Activated CD8-positive, alpha-beta memory T cell treated with anti-CD3 and anti-CD28 coated beads, Interleukin-2, amount 10 ng/mL, durations not matched to agents 7 days and 5 days (primary cell): ENCODE results near the gene RAD9A. TPM values are rescaled to one million over a fixed set of nuclear protein-coding genes. Genes with fewer than 3 reads are reported as not detected.
A peak's percentile ranks its signal among the peaks of the same experiment; 100 is the strongest.

ENCODE experiments used
- ATAC-seq: fragments of 150-1000 bp; cut with Tn5 transposase; one replicate; pipeline ENCODE4 v1.10.0; 2021; ENCODE audit warnings: moderate library complexity
- CTCF ChIA-PET: fragments of 350-600 bp; sonication (Branson Sonifier 250); formaldehyde crosslinking; loops from one replicate; lab custom pipeline; 2021; ENCODE audit warnings: antibody characterized with exemption; lab: Charles Lee
- DNase-seq: peaks from one replicate; pipeline ENCODE4 v3.0.0-alpha.2; 2020
- H3K27ac Mint-ChIP-seq: one replicate; pipeline ENCODE4 v1.8.0; 2021; ENCODE audit warnings: mild to moderate bottlenecking, mixed read lengths
- H3K27me3 Mint-ChIP-seq: one replicate; pipeline ENCODE4 v1.8.0; 2021; ENCODE audit warnings: mixed read lengths
- H3K36me3 Mint-ChIP-seq: one replicate; pipeline ENCODE4 v1.8.0; 2021; ENCODE audit warnings: mild to moderate bottlenecking, mixed read lengths
- H3K4me1 Mint-ChIP-seq: one replicate; pipeline ENCODE4 v1.8.0; 2021; ENCODE audit warnings: mixed read lengths
- H3K4me3 Mint-ChIP-seq: one replicate; pipeline ENCODE4 v1.8.0; 2021; ENCODE audit warnings: mild to moderate bottlenecking, moderate library complexity, mixed read lengths
- H3K9me3 Mint-ChIP-seq: one replicate; pipeline ENCODE4 v1.8.0; 2022; ENCODE audit warnings: low read depth, mixed read lengths
- total RNA-seq, 2 experiments: library from RNA; stranded (reverse); gene quantifications; one replicate each; pipeline ENCODE4 v1.2.3, GENCODE V29; 2021

Gene RAD9A
- total RNA-seq, 2 experiments from 2014 or later: 49.6 to 80.5 TPM

DNA sequence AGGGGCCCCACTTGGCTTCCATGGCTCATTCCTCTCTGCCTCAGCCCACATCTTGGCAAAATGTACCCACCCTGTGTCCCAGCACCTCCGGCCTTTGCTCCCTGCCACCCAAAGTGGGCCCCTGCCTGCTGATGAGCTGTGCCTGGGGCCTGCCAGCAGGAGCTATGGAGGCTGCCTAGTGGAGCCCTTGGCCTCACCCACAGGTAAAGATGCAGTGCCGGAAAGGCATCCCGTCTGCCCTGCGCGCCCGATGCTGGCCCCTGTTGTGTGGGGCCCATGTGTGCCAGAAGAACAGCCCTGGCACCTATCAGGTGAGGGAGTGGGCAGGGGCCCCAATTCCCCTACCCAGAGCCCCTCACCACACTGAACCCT is 13.4 kb downstream of the RAD9A start:
- ATAC-seq (no peak), DNase-seq (no peak)
- CTCF ChIA-PET: interaction anchor here (1.2 to 5.8 kb wide), 7 partner anchors 9 to 100 kb away, joined by 3 to 96 read pairs (median 23); partner anchors contain the start of genes CARNS1, PITPNM1, POLD4 and PTPRCAP
- no peaks in the 10 kb centered on the region for H3K27me3 Mint-ChIP-seq
- peaks cover 63% of the 10 kb centered on the region for H3K4me1 Mint-ChIP-seq
- H3K27ac Mint-ChIP-seq: peak overlapping the region; percentile 86
- H3K9me3 Mint-ChIP-seq: no peaks in the 10 kb centered on the region
- peaks cover 55% of the 10 kb centered on the region for H3K36me3 Mint-ChIP-seq
- peak overlapping the region; percentile 90 for H3K4me3 Mint-ChIP-seq

DNA sequence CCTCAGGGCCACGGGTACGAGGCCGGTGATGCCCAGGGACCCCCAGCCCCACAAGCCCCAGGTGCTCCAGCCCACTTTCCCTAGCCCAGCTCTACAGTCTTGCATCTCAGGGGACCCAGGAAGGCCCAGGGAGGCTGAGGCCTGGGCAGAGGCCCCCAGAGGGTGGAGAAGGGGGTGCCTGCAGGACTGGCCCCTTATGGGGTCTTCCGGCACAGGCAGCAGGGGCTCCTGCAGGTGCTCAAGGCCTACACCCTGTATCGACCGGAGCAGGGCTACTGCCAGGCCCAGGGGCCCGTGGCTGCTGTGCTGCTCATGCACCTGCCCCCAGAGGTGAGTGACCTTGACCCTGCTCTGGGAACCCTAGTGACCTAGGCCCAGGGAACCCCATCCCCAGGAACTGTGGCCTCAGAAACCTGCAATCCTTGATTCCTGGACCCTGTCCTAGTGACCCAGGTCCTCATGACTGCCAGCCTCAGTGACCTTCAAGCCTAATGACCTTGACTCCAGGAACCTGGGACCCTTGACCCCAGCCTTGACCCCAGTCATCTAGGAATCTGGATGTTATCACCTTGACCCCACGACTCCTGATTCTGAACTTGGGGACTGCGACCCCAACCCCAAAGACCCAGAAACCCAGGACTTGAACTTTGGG is 14.0 kb downstream of the RAD9A start:
- Mint-ChIP-seq H3K9me3 (no peaks in the 10 kb centered on the region), H3K27ac (peak overlapping the region; percentile 86), H3K4me3 (peak overlapping the region; percentile 90), H3K27me3 (no peaks in the 10 kb centered on the region), H3K36me3 (peaks cover 53% of the 10 kb centered on the region), H3K4me1 (peaks cover 64% of the 10 kb centered on the region)
- DNase-seq: no peak
- CTCF ChIA-PET: interaction anchor here (1.2 to 5.8 kb wide), 7 partner anchors 10 to 99 kb away, joined by 3 to 96 read pairs (median 23); partner anchors contain the start of genes CARNS1, PITPNM1, POLD4 and PTPRCAP
- ATAC-seq: no peak

DNA sequence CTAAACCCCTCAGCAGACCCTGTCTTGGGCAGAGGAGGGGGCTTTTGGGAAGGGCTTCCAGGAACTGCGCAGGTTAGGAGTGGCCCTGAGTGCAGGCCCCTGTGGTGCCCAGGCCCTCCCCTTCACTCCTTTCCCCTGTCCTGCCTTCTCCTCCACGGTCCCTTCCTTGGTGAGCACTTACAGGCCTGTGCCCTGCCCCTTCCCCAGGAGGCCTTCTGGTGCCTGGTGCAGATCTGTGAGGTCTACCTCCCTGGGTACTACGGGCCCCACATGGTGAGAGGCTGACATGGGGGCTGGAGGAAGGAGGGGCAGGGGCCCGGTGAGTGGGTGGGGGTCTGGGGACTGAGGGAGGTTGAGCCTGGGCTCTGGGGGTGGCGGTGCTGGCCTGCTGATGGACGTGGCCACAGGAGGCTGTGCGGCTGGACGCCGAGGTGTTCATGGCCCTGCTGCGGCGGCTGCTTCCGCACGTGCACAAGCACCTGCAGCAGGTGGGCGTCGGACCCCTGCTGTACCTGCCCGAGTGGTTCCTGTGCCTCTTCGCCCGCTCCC is 14.7 kb downstream of the RAD9A start:
- CTCF ChIA-PET: interaction anchor here (0.9 to 3.5 kb wide), 8 partner anchors 9 to 99 kb away, joined by 3 to 34 read pairs (median 4); partner anchors contain the start of genes PITPNM1, PTPRCAP and RPS6KB2
- Mint-ChIP-seq H3K27ac (peak overlapping the region; percentile 86), H3K9me3 (no peaks in the 10 kb centered on the region), H3K4me1 (peaks cover 71% of the 10 kb centered on the region), H3K27me3 (no peaks in the 10 kb centered on the region), H3K36me3 (peaks cover 50% of the 10 kb centered on the region), H3K4me3 (peak overlapping the region; percentile 90)
- ATAC-seq (no peak), DNase-seq (no peak)

DNA sequence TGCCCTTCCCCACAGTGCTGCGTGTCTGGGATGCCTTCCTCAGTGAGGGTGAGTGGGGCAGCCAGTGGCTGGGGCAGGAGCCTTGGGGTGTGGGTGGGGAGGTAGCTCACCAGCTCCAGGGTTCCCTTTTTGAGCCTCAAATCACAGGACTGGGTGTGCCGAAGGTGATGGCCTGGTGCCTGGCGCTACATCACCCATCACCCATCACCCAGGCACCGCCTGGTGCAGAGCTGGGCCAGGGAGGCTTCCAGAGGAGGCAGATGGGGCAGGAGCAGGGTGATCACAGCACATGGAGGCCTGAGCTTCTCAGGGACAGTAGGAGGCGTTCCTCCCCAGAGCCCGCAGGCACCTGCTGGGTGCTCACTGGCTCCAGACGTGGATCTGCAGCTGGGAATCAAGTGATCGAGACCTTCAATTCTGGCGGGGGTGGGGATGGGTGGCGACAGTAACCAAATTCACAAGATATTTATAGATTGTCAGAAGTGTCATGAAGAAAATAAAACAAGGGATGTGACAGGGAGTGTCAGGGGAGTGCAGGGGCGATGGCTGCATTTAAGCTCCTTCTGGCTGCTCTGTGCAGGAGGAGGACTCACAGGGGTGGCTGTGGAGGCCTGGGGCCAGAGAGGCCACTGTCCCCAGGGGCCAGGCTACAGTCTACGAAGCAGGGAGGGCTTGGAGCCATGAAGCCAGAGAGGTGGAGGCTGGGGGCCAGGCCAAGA is 15.3 kb downstream of the RAD9A start:
- no peaks in the 10 kb centered on the region for H3K9me3 Mint-ChIP-seq
- peak overlapping the region; percentile 86 for H3K27ac Mint-ChIP-seq
- ATAC-seq (no peak), DNase-seq (no peak)
- peaks cover 50% of the 10 kb centered on the region for H3K36me3 Mint-ChIP-seq
- H3K27me3 Mint-ChIP-seq: no peaks in the 10 kb centered on the region
- H3K4me3 Mint-ChIP-seq: peak overlapping the region; percentile 90
- peaks cover 74% of the 10 kb centered on the region for H3K4me1 Mint-ChIP-seq
- CTCF ChIA-PET: interaction anchor here (0.6 to 3.5 kb wide), 10 partner anchors 10 to 116 kb away, joined by 3 to 34 read pairs (median 4); partner anchors contain the start of genes PITPNM1, PTPRCAP and RPS6KB2

DNA sequence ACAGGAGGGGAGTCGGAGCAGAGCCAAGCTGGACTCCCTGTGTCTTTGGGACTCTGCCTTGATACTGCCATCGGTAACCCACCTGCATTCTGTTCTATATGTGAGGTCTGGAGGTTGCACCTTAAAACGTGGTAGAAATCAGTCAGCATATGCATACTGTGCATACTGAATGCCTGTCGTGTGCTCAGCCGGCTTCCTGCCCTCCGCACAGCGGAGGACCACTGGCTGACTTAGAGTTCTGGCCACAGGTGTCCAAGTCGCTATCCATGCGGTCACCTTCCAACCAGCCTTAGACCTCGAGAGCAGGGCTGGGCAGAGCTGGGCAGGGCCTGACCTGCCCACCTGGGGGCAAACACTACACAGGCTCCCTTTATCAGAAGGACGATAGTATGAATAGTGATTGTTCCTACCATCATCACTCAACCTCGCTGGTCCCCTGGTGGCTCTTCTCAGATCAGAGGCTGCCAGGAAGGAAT is 15.9 kb downstream of the RAD9A start:
- H3K4me1 Mint-ChIP-seq: peaks cover 75% of the 10 kb centered on the region
- no peaks in the 10 kb centered on the region for H3K9me3 Mint-ChIP-seq
- CTCF ChIA-PET: interaction anchor here (0.9 to 3.5 kb wide), 8 partner anchors 11 to 98 kb away, joined by 3 to 34 read pairs (median 4); partner anchors contain the start of genes PITPNM1, PTPRCAP and RPS6KB2

DNA sequence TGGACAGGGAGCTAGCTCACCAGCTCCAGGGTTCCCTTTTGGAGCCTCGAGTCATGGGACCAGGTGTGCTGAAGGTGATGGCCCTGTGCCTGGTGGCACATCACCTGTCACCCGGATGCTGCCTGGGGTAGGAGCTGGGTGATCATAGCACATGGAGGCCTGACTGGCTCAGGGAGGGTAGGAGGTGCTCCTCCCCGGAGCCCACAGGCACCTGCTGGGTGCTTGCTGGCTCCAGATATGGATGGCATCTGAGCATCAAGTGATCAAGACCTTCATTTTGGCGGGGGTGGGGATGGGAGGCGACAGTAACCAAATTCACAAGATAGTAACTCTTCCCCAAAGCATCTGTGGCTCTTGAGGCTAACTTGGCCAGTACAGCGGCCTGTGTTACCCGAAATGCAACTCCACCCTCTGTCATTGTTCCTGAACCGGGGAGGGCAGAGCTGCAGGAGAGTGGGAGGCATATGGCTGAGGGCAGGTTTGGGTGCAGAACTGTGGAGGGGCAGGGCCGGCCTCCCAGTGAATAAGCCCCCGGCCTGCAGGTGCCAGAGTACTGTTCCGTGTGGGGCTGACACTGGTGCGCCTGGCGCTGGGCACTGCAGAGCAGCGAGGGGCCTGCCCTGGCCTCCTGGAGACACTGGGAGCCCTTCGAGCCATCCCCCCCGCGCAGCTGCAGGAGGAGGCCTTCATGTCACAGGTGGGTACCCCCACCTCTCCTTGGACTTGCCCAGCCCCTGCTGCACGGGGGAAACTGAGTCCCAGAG is 16.8 kb downstream of the RAD9A start:
- H3K27ac Mint-ChIP-seq: peak overlapping the region; percentile 86
- CTCF ChIA-PET: interaction anchor here (1.0 to 3.5 kb wide), 8 partner anchors 10 to 96 kb away, joined by 3 to 34 read pairs (median 4); partner anchors contain the start of genes PITPNM1, PTPRCAP, RPS6KB2 and TMEM134
- H3K27me3 Mint-ChIP-seq: no peaks in the 10 kb centered on the region
- peak overlapping the region; percentile 90 for H3K4me3 Mint-ChIP-seq
- H3K4me1 Mint-ChIP-seq: peaks cover 73% of the 10 kb centered on the region
- H3K9me3 Mint-ChIP-seq: no peaks in the 10 kb centered on the region
- ATAC-seq (peak; percentile 34), DNase-seq (peak; percentile 80)
- H3K36me3 Mint-ChIP-seq: peaks cover 50% of the 10 kb centered on the region

More for the DNA sequence above, 15.9 kb downstream of the RAD9A start:
- ATAC-seq (peak; percentile 17), DNase-seq (no peak)
- Mint-ChIP-seq H3K27me3 (no peaks in the 10 kb centered on the region), H3K36me3 (peaks cover 50% of the 10 kb centered on the region), H3K4me3 (peak overlapping the region; percentile 90), H3K27ac (peak overlapping the region; percentile 86)

DNA sequence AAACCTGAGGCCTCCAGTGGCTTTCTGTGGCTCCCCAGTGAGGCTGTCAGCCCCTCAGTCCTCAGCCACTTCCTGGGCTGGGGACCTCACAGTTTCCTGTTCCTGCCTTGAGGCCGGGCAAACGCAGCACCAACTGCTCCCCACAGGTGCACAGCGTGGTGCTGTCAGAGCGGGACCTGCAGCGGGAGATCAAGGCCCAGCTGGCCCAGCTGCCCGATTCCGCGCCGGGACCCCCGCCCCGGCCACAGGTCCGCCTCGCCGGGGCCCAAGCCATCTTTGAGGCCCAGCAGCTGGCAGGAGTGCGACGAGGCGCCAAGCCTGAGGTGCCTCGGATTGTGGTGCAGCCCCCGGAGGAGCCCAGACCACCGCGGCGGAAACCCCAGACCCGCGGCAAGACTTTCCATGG is 17.5 kb downstream of the RAD9A start:
- Mint-ChIP-seq H3K27ac (peak overlapping the region; percentile 92), H3K36me3 (peaks cover 49% of the 10 kb centered on the region), H3K4me1 (peaks cover 72% of the 10 kb centered on the region), H3K27me3 (no peaks in the 10 kb centered on the region), H3K4me3 (peak overlapping the region; percentile 90), H3K9me3 (no peaks in the 10 kb centered on the region)
- peak; percentile 95 for DNase-seq
- CTCF ChIA-PET: interaction anchor here (1.0 to 3.5 kb wide), 8 partner anchors 10 to 96 kb away, joined by 3 to 34 read pairs (median 4); partner anchors contain the start of genes PITPNM1, PTPRCAP, RPS6KB2 and TMEM134
- ATAC-seq: peak; percentile 67

DNA sequence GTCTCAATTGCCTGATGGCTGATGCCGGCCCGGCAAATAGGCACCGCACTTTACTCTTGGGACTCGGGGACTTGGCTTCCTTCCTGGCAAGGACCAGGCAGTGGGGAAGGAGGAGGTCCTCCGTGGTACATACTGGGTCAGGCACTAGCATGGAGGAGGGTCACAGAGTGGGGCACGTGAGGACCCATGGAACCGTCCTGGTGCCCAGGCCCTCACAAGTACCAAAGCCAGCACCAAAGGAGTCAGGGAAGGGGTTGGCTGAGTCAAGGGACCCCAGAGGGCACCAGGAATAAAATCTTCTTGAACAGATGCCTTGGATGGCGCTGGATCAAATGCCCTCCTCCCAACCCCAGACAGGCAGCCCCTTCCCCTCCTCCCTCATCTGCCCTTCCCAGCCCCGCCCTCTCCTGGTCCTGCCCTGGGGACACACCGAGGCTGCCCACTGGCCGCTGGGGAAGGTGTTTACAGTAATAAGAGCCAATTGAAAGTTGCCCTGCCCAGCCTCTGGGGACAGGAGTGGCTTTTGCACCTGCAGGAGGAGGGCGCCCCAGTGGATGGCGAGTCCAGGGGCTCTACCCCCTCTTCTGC is 18.1 kb downstream of the RAD9A start:
- DNase-seq (no peak), ATAC-seq (no peak)
- CTCF ChIA-PET: interaction anchor here (1.0 to 3.5 kb wide), 3 partner anchors 9 to 28 kb away, joined by 3 to 34 read pairs (median 32); partner anchors contain the start of gene PTPRCAP
- Mint-ChIP-seq H3K9me3 (no peaks in the 10 kb centered on the region), H3K36me3 (peaks cover 43% of the 10 kb centered on the region), H3K27ac (peak overlapping the region; percentile 92), H3K4me1 (peaks cover 72% of the 10 kb centered on the region), H3K27me3 (no peaks in the 10 kb centered on the region), H3K4me3 (peak overlapping the region; percentile 75)

DNA sequence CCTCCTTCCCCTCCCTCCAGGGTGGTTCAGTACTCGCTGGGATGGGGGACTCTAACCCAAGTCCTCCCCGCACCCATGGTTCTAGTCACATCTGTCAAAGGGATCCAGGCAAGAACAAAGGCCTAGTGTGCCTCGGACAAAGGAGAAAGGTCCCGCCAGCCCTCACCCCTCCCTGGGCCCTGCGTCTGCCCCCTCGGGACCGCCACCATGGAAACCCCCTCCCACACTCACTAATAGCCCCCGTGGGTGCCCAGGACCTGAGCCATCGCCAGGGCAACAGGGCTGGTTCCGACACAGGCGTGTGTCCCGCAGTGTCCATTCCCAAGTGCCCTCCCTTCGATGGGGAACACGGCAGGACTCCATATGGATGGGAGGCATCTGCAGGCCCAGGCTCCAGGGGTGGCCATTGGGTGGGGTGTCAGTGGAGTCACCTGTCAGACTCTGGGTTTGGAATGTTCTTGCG is 18.6 kb downstream of the RAD9A start:
- no peak for DNase-seq
- Mint-ChIP-seq H3K4me1 (peaks cover 72% of the 10 kb centered on the region), H3K27me3 (no peaks in the 10 kb centered on the region), H3K9me3 (no peaks in the 10 kb centered on the region), H3K27ac (peak overlapping the region; percentile 66), H3K4me3 (peak overlapping the region; percentile 75), H3K36me3 (peaks cover 38% of the 10 kb centered on the region)
- ATAC-seq: no peak
- CTCF ChIA-PET: no interaction called here

DNA sequence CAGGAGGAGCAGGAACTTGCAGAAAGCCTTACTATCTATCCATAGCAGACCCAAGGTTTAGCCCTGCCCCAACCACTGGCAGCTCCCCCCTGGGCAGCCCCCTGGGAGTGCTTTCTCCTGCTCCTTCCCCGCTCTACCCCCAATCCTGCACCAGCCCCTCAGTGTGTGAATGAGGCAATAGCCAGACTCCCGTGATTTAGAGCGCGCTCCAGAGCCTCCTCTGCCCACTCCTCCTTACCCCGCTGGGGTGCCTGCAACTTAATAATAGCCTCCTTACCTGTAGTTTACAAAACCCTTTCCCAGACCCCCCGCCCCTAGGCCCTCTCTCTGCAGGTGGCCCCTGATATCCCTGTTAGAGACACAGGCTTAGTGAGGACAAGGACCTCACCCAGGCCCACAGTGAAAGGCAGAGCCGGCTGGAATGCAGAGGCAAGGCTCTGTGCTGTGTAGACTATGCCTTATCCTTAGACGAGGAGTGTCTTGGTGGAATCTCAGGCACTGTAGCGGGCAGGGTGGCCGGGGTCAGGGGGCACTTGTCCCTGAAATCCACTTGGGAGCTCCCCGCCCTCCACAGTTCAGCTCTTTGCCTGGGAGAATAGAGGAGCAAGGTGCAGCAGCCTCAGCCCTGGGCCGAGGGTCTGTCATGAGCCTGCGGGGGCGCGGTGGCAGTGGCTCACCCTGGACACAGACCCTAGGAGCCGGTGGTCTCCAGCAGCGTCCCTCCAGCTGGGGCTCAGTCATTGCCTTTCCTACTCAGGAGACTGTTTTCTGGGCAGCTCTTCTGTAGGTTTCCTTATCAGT is 19.4 kb downstream of the RAD9A start:
- CTCF ChIA-PET: interaction anchor here (0.6 to 3.4 kb wide), 7 partner anchors 9 to 149 kb away, joined by 3 to 12 read pairs (median 3); partner anchors contain the start of genes PPP1CA and PTPRCAP
- DNase-seq: no peak
- H3K4me1 Mint-ChIP-seq: peaks cover 70% of the 10 kb centered on the region
- H3K4me3 Mint-ChIP-seq: no peak overlapping the region
- H3K9me3 Mint-ChIP-seq: no peaks in the 10 kb centered on the region
- ATAC-seq: no peak
- H3K27me3 Mint-ChIP-seq: peaks cover 3% of the 10 kb centered on the region
- peaks cover 32% of the 10 kb centered on the region for H3K36me3 Mint-ChIP-seq
- H3K27ac Mint-ChIP-seq: no peak overlapping the region

DNA sequence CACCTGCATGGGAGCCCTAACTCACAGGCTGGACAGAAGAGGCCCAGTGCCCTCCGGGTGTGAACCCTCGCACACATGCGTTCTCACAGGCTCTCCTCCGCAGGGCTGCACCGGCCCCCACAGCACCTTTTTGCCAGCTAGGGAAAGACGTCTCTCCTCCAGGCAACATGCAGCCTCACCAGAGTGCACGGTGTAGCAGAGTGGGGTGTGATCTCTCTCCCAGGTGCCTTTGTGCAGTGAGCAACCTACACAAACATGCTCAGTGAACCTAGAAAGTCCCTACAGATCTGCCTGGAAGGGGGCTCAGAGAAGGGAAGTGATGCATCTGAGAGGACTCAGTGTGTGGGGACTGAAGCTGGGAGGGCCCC is 20.0 kb downstream of the RAD9A start:
- H3K27ac Mint-ChIP-seq: no peak overlapping the region
- ATAC-seq (no peak), DNase-seq (no peak)
- peaks cover 70% of the 10 kb centered on the region for H3K4me1 Mint-ChIP-seq
- H3K4me3 Mint-ChIP-seq: no peak overlapping the region
- H3K9me3 Mint-ChIP-seq: no peaks in the 10 kb centered on the region
- H3K27me3 Mint-ChIP-seq: peaks cover 7% of the 10 kb centered on the region
- peaks cover 28% of the 10 kb centered on the region for H3K36me3 Mint-ChIP-seq
- CTCF ChIA-PET: interaction anchor here (0.6 to 3.4 kb wide), 8 partner anchors 8 to 149 kb away, joined by 3 to 12 read pairs (median 4); partner anchors contain the start of genes PPP1CA and PTPRCAP
